PC-9 (cell line): Measurements from ENCODE around the gene OPRM1.

Experiments used
- EZH2 ChIP-seq: fragments of 200-600 bp; sonication (generic); IDR thresholded peaks from 2 replicates; pipeline ENCODE4 v1.8.0; 2017; ENCODE audit warnings: antibody characterized with exemption, low read depth
- TF ChIP-seq, protein P1 (sequence below): fragments of 200-600 bp; sonication (generic); conservative IDR thresholded peaks from 2 replicates; pipeline ENCODE4 v1.6.1; 2017; ENCODE audit warnings: mixed run types, antibody characterized with exemption, mild to moderate bottlenecking, moderate library complexity

GRCh38 chr6:154206996-154207395, 168.0 kb downstream of the OPRM1 start:
- TF ChIP-seq, protein P1, sequence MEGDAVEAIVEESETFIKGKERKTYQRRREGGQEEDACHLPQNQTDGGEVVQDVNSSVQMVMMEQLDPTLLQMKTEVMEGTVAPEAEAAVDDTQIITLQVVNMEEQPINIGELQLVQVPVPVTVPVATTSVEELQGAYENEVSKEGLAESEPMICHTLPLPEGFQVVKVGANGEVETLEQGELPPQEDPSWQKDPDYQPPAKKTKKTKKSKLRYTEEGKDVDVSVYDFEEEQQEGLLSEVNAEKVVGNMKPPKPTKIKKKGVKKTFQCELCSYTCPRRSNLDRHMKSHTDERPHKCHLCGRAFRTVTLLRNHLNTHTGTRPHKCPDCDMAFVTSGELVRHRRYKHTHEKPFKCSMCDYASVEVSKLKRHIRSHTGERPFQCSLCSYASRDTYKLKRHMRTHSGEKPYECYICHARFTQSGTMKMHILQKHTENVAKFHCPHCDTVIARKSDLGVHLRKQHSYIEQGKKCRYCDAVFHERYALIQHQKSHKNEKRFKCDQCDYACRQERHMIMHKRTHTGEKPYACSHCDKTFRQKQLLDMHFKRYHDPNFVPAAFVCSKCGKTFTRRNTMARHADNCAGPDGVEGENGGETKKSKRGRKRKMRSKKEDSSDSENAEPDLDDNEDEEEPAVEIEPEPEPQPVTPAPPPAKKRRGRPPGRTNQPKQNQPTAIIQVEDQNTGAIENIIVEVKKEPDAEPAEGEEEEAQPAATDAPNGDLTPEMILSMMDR: no peak
- TF ChIP-seq EZH2: no peak
